Thoracic aorta (tissue), 2 donors: ENCODE data around the gene CYGB. TPM values are rescaled to one million over a fixed set of nuclear protein-coding genes. Genes with fewer than 3 reads are reported as not detected.
"Not testable (repeated sequence)": the region's sequence is repeated elsewhere in the genome, so short reads cannot be mapped to it uniquely, and the experiment has no call there.

ENCODE experiments used
- ATAC-seq: fragments of 150-250 bp; one replicate; pipeline ENCODE4 v1.8.0; 2017; ENCODE audit warnings: low read depth; ENCODE audit not compliant: insufficient number of reproducible peaks, low FRiP score
- DNase-seq: peaks from one replicate; pipeline ENCODE4 v3.0.0-alpha.2; 2020; ENCODE audit warnings: low spot score
- H3K27ac ChIP-seq, 2 donors: fragments of 200-600 bp; sonication (generic); 1 replicate in 1 of 2; 2 replicates in 1 of 2; pipeline ENCODE4 v1.5.1; 2016; ENCODE audit warnings: mild to moderate bottlenecking in 2 of 2, moderate library complexity in 2 of 2
- H3K27me3 ChIP-seq: fragments of 200-600 bp; sonication (generic); replicated peaks from 2 replicates; pipeline ENCODE4 v1.6.0; 2016; ENCODE audit warnings: mild to moderate bottlenecking; ENCODE audit not compliant: insufficient read depth
- H3K36me3 ChIP-seq: fragments of 200-600 bp; sonication (generic); one replicate; pipeline ENCODE4 v1.5.1; 2016
- H3K4me1 ChIP-seq, 2 donors: fragments of 200-600 bp; sonication (generic); 1 replicate in 1 of 2; 2 replicates in 1 of 2; pipeline versions ENCODE4 v1.5.1 to v1.6.0; 2016; ENCODE audit warnings: low read depth in 2 of 2, mild to moderate bottlenecking in 1 of 2; ENCODE audit not compliant: control insufficient read depth in 1 of 2
- H3K4me3 ChIP-seq: fragments of 200-600 bp; sonication (generic); 2 replicates; pipeline ENCODE4 v1.5.1; 2016; ENCODE audit warnings: mild to moderate bottlenecking
- H3K9me3 ChIP-seq: fragments of 200-600 bp; sonication (generic); 2 replicates; pipeline ENCODE4 v1.5.1; 2016
- total RNA-seq, 2 donors: library from RNA; depleted of rRNA; stranded (reverse); fragments of >200 nt; gene quantifications; one replicate each; pipeline versions ENCODE4 v1.1.0 to v1.2.3, GENCODE V29; 2016
- TF ChIP-seq, protein P1 (sequence below): fragments of 200-600 bp; sonication (generic); IDR thresholded peaks from one replicate; pipeline ENCODE4 v1.5.1; 2019; ENCODE audit warnings: antibody characterized with exemption

CYGB gene
- total RNA-seq, 2 donors from 2014 or later = 8.3 to 17.7 TPM

- H3K9me3 ChIP-seq = no peaks in the 10 kb centered on the region
- peak overlapping the region; percentile 59 for H3K4me3 ChIP-seq
- TF ChIP-seq, protein P1, sequence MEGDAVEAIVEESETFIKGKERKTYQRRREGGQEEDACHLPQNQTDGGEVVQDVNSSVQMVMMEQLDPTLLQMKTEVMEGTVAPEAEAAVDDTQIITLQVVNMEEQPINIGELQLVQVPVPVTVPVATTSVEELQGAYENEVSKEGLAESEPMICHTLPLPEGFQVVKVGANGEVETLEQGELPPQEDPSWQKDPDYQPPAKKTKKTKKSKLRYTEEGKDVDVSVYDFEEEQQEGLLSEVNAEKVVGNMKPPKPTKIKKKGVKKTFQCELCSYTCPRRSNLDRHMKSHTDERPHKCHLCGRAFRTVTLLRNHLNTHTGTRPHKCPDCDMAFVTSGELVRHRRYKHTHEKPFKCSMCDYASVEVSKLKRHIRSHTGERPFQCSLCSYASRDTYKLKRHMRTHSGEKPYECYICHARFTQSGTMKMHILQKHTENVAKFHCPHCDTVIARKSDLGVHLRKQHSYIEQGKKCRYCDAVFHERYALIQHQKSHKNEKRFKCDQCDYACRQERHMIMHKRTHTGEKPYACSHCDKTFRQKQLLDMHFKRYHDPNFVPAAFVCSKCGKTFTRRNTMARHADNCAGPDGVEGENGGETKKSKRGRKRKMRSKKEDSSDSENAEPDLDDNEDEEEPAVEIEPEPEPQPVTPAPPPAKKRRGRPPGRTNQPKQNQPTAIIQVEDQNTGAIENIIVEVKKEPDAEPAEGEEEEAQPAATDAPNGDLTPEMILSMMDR = no peak
- no peaks in the 10 kb centered on the region for H3K36me3 ChIP-seq
- H3K4me1 ChIP-seq = peaks cover 35 to 40% of the 10 kb centered on the region in 2 donors
- ATAC-seq (peak; percentile 17), DNase-seq (peak; percentile 38)
- H3K27ac ChIP-seq = peak overlapping the region; percentile 57 to 86
- no peaks in the 10 kb centered on the region for H3K27me3 ChIP-seq
Measured at GRCh38 chr17:76527430-76528111, 9.9 kb downstream of the CYGB start.

DNA sequence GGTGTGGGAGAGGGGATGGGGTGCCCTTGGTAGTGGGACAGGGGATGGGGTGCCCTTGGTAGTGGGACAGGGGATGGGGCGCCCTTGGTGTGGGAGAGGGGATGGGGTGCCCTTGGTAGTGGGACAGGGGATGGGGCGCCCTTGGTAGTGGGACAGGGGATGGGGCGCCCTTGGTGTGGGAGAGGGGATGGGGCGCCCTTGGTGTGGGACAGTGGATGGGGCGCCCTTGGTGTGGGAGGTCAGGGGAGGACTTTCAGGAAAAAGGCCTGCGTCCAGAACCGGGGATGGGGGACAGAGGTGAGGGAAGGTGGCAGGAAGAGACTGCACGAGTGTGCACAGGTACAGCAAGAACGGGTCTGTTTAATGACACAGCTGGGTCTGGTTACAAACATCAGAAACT, 10.5 kb downstream of the CYGB start:
- H3K4me1 ChIP-seq = peaks cover 35 to 40% of the 10 kb centered on the region in 2 donors
- peak overlapping the region; percentile 59 for H3K4me3 ChIP-seq
- not testable (repeated sequence) for H3K9me3 ChIP-seq, ATAC-seq, H3K27me3 ChIP-seq, H3K36me3 ChIP-seq, DNase-seq
- H3K27ac ChIP-seq = peak overlapping the region in 1 of 2 donors; percentile 57

DNA sequence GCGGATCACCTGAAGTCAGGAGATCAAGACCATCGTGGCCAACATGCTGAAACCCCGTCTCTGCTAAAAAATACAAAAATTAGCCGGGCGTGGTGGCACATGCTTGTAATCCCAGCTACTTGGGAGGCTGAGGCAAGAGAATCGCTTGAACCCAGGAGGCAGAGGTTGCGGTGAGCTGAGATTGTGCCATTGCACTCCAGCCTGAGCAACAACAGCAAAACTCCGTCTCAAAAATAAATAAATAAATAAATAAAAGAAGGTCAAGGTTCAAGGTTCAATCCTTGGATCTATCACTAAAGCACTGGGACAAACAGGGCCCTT, 12.0 kb downstream of the CYGB start:
- H3K36me3 ChIP-seq = not testable (repeated sequence)

DNA sequence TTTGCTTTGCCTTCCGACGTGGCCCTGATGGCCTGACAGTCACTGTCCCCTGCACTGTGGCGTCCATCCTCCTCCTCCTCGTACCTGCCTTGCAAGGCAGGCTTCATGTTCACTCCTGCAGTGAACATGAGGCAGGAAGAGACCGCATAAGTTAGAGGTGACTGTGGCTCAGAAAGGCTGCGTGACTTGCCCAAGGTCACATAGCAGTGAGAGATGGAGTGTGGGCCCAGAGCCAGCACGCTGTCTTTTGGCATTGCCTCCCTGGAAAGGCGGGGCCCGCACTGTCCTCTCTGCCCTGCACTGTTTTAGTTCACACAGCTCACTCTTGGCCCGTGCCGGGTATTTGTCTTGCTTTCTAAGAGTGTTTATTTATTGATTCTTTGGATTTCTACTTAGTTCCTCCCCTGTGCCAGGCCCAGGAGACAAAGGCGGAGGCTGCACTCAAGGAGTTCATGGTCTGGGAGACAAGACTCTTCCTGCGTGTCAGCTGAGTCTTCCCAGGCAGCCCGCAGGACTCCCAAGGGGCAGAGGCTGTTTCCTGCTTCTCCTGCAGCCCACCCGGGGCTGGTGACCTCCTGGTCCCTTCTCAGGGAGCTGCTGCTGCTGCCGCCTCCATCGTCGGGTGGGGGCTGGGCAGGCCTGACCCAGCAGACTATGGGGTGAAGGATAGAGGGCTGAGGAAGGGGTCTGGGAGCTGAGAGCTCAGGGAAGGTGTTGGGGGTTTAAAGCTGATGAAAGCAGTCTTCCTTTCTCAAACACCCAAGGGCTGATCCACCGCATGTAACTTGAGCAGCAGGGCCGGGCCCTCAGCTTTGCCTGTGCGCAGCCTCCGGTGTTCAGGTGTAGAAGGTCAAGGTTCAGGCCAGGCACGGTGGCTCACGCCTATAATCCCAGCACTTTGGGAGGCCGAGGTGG, 12.7 kb downstream of the CYGB start:
- Histone ChIP-seq H3K36me3 (no peaks in the 10 kb centered on the region), H3K27me3 (no peaks in the 10 kb centered on the region), H3K27ac (no peak overlapping the region), H3K9me3 (no peaks in the 10 kb centered on the region), H3K4me1 (peaks cover 25 to 26% of the 10 kb centered on the region in 2 donors), H3K4me3 (no peak overlapping the region)
- TF ChIP-seq, protein P1 = no peak
- DNase-seq (no peak), ATAC-seq (no peak)

More for the DNA sequence above, 12.0 kb downstream of the CYGB start:
- H3K27ac ChIP-seq, DNase-seq, H3K9me3 ChIP-seq, H3K4me3 ChIP-seq, H3K27me3 ChIP-seq, ATAC-seq: not testable (repeated sequence)
- peaks cover 31 to 32% of the 10 kb centered on the region in 2 donors for H3K4me1 ChIP-seq

DNA sequence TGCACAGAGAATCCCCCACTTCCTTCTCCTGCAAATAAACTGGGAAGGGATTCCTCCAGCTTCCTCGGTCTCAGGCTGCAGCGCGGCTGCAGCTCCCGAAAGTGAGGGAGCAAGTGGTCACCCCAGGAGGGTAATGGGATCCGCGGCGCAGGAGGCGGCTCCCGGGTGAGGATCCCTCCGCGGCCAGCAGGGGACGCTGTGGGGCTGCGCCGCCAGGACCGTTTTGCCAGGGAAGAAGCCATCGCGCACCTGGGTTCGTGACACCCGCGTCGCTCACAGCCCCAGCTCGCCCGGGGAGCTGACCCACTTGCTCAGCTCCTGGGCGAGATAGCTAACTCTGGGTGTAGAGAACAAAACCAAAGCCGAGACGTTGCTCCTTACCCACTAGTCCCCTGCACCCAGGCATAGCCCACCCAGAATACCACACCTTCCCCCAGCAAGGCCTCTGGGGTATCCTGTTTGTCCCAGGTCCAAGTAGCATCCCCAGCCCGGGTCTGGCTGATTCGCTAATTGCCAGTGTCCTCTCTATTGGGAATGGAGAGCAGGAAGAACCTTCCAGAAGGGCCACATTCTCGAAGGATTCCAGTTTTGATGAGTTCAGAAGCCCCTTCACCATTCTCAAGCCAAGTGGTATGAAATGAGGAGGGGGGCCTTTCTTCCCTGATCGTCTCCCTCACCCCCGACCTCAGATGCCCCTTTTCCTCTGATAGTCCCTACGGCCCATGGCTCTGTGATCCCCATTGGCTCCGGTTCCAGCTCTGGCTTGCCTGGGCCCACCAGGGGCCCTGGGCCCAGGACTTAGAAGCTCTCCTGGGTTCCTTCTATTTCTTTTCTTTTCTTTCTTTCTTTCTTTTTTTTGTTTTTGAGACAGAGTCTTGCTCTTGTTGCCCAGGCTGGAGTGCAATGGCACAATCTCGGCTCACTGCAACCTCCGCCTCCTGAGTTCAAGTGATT, 14.1 kb downstream of the CYGB start:
- H3K4me1 ChIP-seq = peaks cover 11 to 12% of the 10 kb centered on the region in 2 donors
- no peaks in the 10 kb centered on the region for H3K27me3 ChIP-seq
- no peak overlapping the region for H3K27ac ChIP-seq
- DNase-seq (no peak), ATAC-seq (no peak)
- TF ChIP-seq, protein P1 = peak; percentile 100
- H3K9me3 ChIP-seq = no peaks in the 10 kb centered on the region
- no peaks in the 10 kb centered on the region for H3K36me3 ChIP-seq
- H3K4me3 ChIP-seq = no peak overlapping the region

DNA sequence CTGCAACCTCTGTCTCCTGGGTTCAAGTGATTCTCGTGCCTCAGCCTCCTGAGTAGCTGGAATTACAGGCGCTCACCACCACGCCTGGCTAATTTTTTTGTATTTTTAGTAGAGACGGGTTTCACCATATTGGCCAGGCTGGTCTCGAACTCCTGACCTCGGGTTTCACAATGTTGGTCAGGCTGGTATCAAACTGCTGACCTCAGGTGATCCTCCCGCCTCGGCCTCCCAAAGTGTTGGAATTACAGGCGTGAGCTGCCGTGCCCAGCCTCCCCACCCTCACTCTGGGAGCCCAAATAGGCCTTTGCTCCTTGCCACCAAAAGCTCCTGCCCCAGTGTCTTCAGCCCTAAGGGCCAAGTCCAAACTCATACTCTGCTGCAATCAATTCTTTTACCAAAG, 15.8 kb downstream of the CYGB start:
- not testable (repeated sequence) for ATAC-seq, H3K9me3 ChIP-seq, H3K36me3 ChIP-seq, H3K4me1 ChIP-seq, H3K4me3 ChIP-seq, DNase-seq, H3K27me3 ChIP-seq, H3K27ac ChIP-seq
